ENCODE data around the gene PTGR3. TPM values are rescaled to one million over a fixed set of nuclear protein-coding genes. Genes with fewer than 3 reads are reported as not detected.
A peak's percentile ranks its signal among the peaks of the same experiment; 100 is the strongest.

Gene PTGR3
- total and polyA plus RNA-seq, 12 donors: 10.0 to 71.3 (median 57.1) TPM

DNA sequence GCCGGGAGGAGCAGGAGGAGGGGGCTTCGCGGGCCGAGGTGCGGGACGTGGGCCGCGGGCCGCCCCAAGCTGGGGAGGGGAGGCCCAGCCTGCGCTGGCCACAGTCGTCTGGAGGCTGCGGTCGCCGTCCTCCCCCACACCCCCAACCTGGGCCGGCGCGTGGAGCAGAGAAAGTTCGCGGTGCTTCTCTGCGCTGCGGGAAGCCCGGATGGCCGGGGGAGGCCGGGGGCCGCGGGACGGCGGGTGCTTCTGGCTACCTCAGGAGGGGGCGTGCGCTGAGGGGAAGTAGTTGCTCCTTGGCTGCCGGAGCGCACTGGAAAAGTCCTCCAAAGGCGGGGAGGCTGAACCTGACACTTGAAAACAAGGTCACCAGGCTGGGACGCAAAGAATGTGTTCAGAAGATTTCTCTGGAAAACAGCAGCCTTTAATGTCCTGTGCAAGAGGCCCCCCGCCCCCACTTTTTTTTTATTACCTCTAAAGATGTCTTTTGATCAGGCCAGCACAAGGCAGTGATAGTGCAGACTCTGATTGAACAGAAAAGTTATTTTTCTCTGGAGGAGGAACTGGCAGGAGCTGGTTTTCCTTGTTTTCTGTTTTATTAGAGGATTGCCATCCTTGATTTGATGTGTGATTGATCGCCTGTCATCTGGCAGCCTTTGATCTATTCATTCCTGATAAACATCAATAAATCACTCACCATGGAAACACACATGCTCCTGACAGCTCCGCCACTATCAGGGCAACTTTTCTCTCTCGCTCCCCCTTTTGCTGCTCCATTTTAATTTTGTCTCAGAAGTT lies 3.2 kb upstream of the PTGR3 start:
- DNase-seq: peak; percentile 57 to 58
- TF ChIP-seq, protein P1, sequence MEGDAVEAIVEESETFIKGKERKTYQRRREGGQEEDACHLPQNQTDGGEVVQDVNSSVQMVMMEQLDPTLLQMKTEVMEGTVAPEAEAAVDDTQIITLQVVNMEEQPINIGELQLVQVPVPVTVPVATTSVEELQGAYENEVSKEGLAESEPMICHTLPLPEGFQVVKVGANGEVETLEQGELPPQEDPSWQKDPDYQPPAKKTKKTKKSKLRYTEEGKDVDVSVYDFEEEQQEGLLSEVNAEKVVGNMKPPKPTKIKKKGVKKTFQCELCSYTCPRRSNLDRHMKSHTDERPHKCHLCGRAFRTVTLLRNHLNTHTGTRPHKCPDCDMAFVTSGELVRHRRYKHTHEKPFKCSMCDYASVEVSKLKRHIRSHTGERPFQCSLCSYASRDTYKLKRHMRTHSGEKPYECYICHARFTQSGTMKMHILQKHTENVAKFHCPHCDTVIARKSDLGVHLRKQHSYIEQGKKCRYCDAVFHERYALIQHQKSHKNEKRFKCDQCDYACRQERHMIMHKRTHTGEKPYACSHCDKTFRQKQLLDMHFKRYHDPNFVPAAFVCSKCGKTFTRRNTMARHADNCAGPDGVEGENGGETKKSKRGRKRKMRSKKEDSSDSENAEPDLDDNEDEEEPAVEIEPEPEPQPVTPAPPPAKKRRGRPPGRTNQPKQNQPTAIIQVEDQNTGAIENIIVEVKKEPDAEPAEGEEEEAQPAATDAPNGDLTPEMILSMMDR (IDR thresholded peaks at IDR 0.05): no peak
- H3K9me3 ChIP-seq: no peaks in the 10 kb centered on the region
- intact Hi-C loops (cut with DNase I): loop anchor here in 6 of 10 donors (2.0 to 5.0 kb wide), 2 partner anchors 35 kb away; no protein-coding TSS in a partner anchor
- H3K27ac ChIP-seq: peak overlapping the region; percentile 73 to 95 (median 91)
- H3K36me3 ChIP-seq: peaks cover 0 to 5% (median 0%) of the 10 kb centered on the region in 9 donors
- H3K4me1 ChIP-seq: peaks cover 0 to 69% (median 61%) of the 10 kb centered on the region in 9 donors
- peak overlapping the region; percentile 50 to 85 (median 80) for H3K4me3 ChIP-seq
- no peaks in the 10 kb centered on the region for H3K27me3 ChIP-seq
- peak in 1 of 8 donors; percentile 3 for ATAC-seq
- WGBS, 2 donors: 2% methylated on average over 38 of the region's 38 CpGs

DNA sequence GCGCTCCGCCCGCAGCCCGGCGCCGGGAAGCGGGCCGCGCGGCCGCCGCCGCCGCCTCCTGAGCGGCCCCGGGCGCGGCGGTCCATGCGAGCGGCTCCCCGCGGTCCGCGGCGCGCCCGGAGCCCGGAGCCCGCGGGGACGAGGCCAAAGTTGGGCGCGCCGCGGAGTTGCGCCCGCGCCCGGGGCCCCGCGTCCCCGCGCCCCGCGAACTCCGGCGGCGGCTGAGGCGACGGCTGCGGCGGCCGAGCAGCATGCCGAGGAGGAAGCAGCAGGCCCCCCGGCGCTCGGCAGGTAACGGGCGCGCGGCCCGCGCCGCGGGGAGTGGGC lies 2.6 kb upstream of the PTGR3 start:
- Histone ChIP-seq H3K27me3 (no peaks in the 10 kb centered on the region), H3K4me3 (peak overlapping the region; percentile 50 to 85 (median 80)), H3K9me3 (no peaks in the 10 kb centered on the region), H3K4me1 (peaks cover 0 to 70% (median 61%) of the 10 kb centered on the region in 9 donors), H3K27ac (peak overlapping the region; percentile 73 to 95 (median 91)), H3K36me3 (peaks cover 0 to 5% (median 0%) of the 10 kb centered on the region in 9 donors)
- TF ChIP-seq, protein P1 (IDR thresholded peaks at IDR 0.05): no peak
- intact Hi-C loops (cut with DNase I): loop anchor here in 5 of 10 donors (5.0 kb wide), 1 partner anchor 36 kb away; no protein-coding TSS in a partner anchor
- DNase-seq: no peak
- ATAC-seq: no peak
- 0 to 1% methylated on average over 16 to 66 of the region's 66 CpGs for WGBS, 2 donors

DNA sequence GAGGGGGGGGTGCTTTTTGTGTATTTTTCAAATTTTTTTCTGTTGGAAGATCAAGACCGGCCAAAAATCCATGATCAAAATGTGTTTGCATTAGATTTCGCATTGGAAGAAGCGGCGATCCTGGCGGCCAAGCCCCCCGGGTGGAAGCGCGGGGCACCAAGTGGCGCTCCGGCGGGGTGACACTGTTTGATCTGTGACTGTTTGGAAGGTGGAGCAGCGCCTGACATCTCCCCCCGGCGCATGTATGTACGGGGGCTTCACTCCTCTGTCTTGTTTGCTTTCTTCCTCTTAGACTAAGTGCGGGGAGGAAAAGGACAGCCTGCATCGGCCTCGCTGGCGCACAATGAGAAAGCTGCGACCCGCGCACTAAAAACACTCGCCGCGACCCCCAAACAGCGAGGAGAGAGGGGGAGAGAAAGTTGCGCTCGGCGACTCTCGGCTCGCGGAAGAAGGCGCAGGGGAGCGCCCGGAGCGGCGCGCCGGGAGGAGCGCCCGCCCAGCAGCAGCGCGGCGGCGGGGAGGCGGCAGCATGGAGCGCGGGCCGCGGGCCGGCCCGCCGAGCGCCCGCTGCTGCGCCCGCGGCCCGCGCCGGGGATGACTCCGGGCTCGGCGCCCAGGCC lies 2.2 kb upstream of the PTGR3 start:
- H3K27me3 ChIP-seq: no peaks in the 10 kb centered on the region
- WGBS, 2 donors: 0% methylated on average over 57 to 64 of the region's 64 CpGs
- intact Hi-C loops (cut with DNase I): loop anchor here in 5 of 10 donors (5.0 kb wide), 1 partner anchor 36 kb away; no protein-coding TSS in a partner anchor
- H3K9me3 ChIP-seq: no peaks in the 10 kb centered on the region
- TF ChIP-seq, protein P1 (IDR thresholded peaks at IDR 0.05): no peak
- ATAC-seq (no peak), DNase-seq (peak in 1 of 2 donors; percentile 32)
- peak overlapping the region; percentile 76 to 100 (median 100) for H3K27ac ChIP-seq
- peaks cover 0 to 5% (median 0%) of the 10 kb centered on the region in 9 donors for H3K36me3 ChIP-seq
- peak overlapping the region; percentile 74 to 99 (median 94) for H3K4me3 ChIP-seq
- peaks cover 3 to 70% (median 61%) of the 10 kb centered on the region in 9 donors for H3K4me1 ChIP-seq

DNA sequence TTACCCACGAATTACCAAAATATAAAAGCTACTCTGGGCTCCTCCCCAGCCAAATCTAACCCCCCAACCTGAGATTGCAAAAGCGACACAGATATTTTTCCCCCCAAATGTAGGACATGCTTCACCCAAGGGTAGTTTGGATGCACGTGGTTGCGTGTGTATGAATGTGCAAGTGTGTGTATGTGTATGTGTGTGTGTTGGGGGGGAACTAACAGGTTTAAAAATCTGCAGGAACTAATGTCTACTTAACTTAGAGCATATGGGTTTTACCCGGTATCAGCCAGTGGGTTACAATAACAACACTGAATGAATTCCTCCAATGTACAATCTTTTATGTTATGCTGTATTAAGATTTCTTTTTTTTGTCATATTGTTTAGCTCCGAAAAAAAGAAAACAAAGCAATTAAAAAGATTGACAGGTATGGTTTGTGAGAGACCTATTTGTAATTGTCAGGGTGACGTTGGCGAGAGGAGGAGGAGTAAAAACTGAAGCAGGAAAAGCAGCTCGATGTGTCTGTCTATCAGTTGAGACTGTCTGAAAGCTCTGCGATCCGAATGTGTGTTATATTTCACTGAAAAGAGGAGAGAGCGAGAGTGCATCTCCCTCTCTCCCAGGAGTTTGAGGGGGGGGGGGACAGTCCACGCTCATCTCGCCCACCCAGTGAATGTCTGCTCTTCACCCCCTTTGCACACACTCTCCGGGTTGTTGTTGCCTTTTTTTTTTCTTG lies 1.5 kb upstream of the PTGR3 start, which contains the start of gene TSHZ1:
Gene TSHZ1, plus strand, starts transcription at position 524 of the 728 bp plus-strand sequence. CDS start 1,080 bp downstream, outside the sequence.
- 1 to 2% methylated on average over 15 of the region's 15 CpGs for WGBS, 2 donors
- Histone ChIP-seq H3K4me1 (peaks cover 6 to 70% (median 61%) of the 10 kb centered on the region in 9 donors), H3K27me3 (no peaks in the 10 kb centered on the region), H3K9me3 (no peaks in the 10 kb centered on the region), H3K4me3 (peak within 1 kb of the TSS; percentile 78 to 99 (median 94)), H3K27ac (peak within 1 kb of the TSS; percentile 99 to 100 (median 100)), H3K36me3 (peaks cover 0 to 5% (median 0%) of the 10 kb centered on the region in 9 donors)
- ATAC-seq: peak; percentile 35 to 80 (median 59)
- TF ChIP-seq, protein P1 (IDR thresholded peaks at IDR 0.05): no peak
- intact Hi-C loops (cut with DNase I): loop anchor here in 5 of 10 donors (5.0 kb wide), 1 partner anchor 37 kb away; no protein-coding TSS in a partner anchor
- peak in 1 of 2 donors; percentile 83 for DNase-seq
